CD4-positive, alpha-beta T cell treated with Interleukin-15 for 4 hours (primary cell): ENCODE results near the gene FAM177B.
A peak's percentile ranks its signal among the peaks of the same experiment; 100 is the strongest.
"Not testable (repeated sequence)": the region's sequence is repeated elsewhere in the genome, so short reads cannot be mapped to it uniquely, and the experiment has no call there.

Experiments used
- DNase-seq: peaks from one replicate; pipeline ENCODE4 v3.0.0-alpha.2; 2020; ENCODE audit warnings: low spot score

The FAM177B gene

GRCh38 chr1:222741630-222742457 is 4.8 kb downstream of the FAM177B start:
- not testable (repeated sequence) for DNase-seq

DNA sequence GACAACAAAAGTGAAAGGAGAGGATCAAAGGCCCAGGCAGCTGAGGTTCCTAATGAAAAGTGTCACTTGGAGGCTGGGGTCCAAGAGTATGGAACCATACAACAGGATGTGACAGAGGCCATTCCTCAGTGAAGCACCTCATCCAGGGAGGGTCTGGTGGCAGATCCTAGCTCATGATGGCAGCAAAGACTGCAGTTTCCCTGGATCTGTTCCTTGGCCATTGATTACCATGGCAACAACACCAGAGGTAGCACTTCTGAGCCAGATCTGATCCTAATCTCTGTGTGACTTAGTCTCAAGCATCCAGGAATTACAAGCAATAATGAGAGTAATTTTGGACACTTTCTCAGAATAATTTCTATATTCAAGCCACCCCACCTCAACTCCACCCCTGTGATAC is 12.9 kb downstream of the FAM177B start:
- DNase-seq, result no peak

- no peak for DNase-seq
Observed at GRCh38 chr1:222750651-222751050, 13.6 kb downstream of the FAM177B start.

- no peak for DNase-seq
Observed at GRCh38 chr1:222751255-222751654, 14.3 kb downstream of the FAM177B start.

DNA sequence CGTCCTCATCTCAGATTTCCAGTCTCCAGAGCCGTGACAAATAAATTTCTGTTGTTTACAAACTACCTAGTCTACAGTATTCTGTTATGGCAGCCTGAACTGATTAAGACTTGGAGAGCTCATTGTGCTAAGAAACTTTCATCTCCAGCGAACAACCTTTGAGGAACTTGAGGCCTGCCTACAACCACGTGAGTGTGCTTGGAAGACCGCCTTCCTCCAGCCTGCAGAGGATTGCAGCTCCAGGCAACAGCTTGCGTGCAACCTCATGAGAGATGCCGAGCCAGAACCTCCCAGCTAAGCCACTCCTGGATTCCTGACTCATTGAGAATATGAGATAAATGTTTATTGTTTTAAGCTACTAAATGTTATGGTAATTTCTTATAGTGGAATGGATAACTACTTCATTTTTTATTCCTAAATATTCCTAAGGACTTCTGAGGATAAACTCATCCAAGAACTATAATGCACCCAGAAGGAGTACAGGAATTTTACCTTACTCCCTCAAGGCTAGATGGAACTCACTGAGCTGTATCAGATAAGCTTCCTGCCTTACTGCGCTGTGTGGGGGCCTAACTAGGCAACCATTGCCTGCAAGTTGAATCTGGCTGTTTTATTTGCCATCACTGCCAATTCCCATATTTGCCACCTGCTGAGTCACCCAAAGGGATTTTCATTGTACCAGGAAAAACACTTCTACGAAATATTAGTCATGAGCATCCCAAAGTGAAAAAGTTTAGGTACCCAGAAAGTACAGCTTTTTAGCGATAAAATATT is 17.6 kb downstream of the FAM177B start:
- no peak for DNase-seq

GRCh38 chr1:222757646-222758268 is 20.8 kb downstream of the FAM177B start:
- no peak for DNase-seq

DNA sequence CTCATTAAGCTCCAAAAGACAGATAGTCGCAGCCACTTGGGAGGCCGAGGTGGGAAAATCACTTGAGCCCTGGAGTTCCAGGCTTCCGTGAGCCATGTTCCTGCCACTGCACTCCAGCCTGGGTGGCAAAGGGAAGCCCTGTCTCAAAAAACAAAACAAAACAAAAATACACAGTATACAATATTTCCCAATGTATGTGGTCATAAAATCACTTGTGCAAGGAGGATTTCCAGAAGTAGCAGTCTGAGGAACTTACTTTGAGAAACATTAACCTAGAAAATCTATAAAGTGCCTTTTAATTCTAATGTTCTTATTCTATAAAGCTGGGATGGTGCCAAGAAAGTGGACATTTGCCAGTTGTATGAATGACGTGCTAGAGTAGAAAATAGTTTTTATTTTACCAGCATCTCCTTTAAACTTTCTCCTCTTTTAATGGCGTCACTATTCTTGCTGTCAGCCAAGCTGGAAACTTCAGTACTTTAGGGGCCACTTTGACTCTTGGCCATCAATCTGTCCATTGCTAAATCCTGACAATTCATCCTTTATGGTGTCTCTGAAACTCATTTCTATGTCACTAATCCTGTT is 22.5 kb downstream of the FAM177B start:
- DNase-seq, result no peak

GRCh38 chr1:222761083-222761482 is 24.1 kb downstream of the FAM177B start:
- DNase-seq, result no peak

DNA sequence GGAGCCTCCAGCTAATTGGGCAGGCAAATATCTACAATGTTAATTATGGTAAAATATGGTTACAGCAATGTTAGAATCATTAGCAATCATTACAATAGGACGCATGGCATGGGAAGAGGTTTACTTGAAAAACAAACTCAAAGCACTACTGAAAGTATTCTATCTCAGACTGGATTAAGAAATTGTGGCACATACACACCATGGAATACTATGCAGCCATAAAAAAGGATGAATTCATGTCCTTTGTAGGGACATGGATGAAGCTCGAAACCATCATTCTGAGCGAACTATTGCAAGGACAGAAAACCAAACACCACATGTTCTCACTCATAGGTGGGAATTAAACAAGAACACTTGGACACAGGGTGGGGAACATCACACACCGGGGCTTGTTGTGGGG is 25.2 kb downstream of the FAM177B start:
- not testable (repeated sequence) for DNase-seq

- no peak for DNase-seq
Observed at GRCh38 chr1:222767152-222767571, 30.2 kb downstream of the FAM177B start.

DNA sequence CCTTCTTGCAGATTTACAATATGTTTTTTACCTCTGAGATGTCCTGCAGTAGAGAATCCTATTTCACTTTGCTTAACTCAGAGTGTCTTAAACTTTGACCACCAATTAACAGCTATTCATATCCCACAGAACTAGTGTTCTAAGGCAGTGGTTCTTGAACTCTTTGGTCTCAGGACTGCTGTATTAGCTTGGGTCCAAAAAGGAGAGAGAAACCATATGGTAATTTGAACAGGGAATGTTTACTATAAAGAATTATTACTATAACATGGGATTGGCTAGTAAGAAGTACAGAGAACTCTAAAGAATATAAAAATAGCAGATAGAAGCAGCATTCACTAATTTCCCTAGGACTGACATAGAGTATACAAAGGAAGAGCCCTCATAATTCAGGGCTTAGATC is 31.6 kb downstream of the FAM177B start:
- no peak for DNase-seq

- no peak for DNase-seq
Observed at GRCh38 chr1:222769181-222769580, 32.2 kb downstream of the FAM177B start.

- no peak for DNase-seq
Observed at GRCh38 chr1:222769971-222770620, 33.1 kb downstream of the FAM177B start.

DNA sequence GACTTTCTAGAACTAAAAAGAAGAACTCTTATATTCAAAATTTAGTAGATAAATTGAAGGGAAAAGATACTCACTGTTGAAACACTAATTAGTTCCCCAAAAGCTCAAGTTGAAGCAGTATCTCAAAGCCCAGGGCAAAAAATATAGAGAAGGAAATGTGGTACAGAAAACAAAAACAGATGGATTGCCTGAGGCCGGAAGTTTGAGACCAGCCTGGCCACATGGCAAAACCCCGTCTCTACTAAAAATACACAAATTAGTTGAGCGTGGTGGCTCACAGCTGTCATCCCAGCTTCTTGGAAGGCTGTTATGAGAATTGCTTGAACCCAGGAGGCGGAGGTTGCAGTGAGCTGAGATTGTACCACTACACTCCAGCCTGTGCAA is 36.0 kb downstream of the FAM177B start:
- DNase-seq, result peak; percentile 4

DNA sequence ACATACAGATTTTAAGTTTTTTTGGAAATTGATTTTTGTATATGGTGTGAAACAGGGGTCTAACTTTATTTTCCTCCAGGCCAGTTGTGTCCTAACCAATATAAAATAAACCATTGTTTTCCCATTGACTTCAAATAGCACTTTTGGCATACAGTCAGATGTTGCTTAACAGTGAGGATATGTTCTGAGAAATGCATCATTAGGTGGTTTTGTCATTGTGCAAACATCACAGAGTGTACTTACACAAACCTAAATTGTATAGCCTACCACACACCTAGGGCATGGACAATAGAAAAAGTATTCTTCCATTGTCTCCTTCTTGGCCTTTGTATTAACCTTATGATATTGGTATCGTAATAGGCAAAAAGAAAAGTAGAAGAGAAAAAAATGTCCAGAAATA is 40.5 kb downstream of the FAM177B start:
- DNase-seq, result no peak

- no peak for DNase-seq
Observed at GRCh38 chr1:222777977-222778376, 41.0 kb downstream of the FAM177B start.

DNA sequence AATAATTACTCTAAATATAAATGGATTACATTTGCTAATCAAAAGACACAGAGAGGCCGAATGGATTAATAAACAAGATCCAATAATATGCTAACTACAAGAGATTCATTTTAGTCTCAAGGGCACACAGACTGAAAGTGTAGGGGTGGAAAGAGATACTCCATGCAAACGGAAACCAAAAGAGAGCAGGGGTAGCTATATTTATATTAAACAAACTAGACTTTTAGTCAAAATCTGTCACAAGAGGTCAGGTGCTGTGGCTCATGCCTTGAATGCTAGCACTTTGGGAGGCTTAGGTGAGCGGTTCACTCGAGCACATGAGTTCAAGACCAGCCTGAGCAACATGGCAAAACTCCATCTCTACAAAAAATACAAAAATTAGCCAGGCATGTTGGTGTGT is 44.2 kb downstream of the FAM177B start:
- no peak for DNase-seq

DNA sequence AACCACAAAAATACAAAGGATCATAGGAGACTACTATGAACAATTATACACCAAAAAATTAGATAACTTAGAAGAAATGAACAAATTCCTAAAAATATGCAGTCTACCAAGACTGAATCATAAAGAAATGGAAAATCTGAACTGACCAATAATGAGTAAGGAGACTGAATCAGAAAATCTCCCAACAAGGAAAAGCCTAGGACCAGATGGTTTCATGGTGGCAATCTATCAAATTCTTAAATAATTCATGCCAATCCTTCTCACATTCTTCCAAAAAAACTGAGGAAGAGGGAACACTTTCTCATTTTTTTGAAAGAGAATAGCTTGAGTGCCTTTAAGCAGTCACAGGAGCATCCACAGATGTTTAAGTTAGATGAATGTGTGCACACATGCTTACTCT is 46.0 kb downstream of the FAM177B start:
- DNase-seq, result no peak

- no peak for DNase-seq
Observed at GRCh38 chr1:222784371-222784770, 47.4 kb downstream of the FAM177B start.

GRCh38 chr1:222784916-222785315 is 47.9 kb downstream of the FAM177B start:
- DNase-seq, result no peak

DNA sequence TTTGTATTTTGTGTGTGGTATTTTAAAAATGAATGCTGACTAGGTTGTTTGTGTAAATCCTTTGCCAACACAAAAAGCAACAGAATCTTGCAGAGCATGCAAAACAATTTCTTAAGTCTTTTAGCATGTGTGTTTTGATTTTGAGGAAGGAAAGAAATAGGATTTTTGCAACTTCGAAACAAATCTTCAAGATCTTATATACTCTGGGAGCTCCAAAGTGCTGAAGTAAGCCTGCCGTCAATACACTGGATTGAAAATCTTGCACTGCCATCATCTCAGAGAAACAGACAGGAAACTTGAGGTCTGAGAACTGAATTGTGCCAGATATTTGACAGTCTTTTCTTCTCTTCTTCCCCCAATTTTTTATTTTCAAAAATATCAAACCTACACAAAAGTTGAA is 48.5 kb downstream of the FAM177B start:
- DNase-seq, result no peak

DNA sequence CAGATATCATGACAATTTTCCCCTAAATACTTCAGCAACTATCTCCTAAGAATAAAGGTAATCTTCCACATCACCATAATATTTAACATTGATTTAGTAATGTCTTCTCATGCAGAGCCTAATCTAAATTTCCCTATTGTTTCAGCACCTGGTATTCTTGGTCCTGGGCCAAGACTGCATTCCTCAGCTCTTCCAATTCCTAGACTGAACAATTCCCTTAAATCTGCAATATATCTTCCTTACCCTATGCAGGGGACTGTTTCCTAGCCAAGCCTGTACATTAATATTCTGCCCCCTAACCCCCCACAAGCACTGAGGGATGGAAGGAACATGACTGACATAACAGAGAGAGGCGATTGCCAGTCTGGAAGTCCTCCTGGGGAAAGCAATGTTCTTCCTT is 49.1 kb downstream of the FAM177B start:
- DNase-seq, result no peak
